Calu3 (cell line): ENCODE results near the gene MSL1. TPM values are rescaled to one million over a fixed set of nuclear protein-coding genes. Genes with fewer than 3 reads are reported as not detected.

ENCODE experiments used
- BruUV-seq: library from RNA; stranded (reverse); fragments of 400-500 nt; replicated peaks from 2 replicates; lab custom pipeline; 2021; lab: Mats Ljungman, UMichigan
- CTCF ChIA-PET: fragments of 300-600 bp; sonication (Branson Sonifier 250); formaldehyde crosslinking; loops from one replicate; lab custom pipeline; 2022; ENCODE audit warnings: antibody characterized with exemption; lab: Charles Lee
- DNase-seq: peaks from one replicate; pipeline ENCODE4 v3.0.0; 2022
- H3K27ac Mint-ChIP-seq: one replicate; pipeline ENCODE4 v1.8.0; 2022; ENCODE audit warnings: mixed read lengths; ENCODE audit not compliant: unreplicated experiment
- H3K27me3 Mint-ChIP-seq: one replicate; pipeline ENCODE4 v1.8.0; 2022; ENCODE audit warnings: mixed read lengths; ENCODE audit not compliant: unreplicated experiment
- H3K36me3 Mint-ChIP-seq: one replicate; pipeline ENCODE4 v1.8.0; 2022; ENCODE audit warnings: mild to moderate bottlenecking, moderate library complexity, mixed read lengths; ENCODE audit not compliant: insufficient read depth, unreplicated experiment
- H3K4me1 Mint-ChIP-seq: one replicate; pipeline ENCODE4 v1.8.0; 2022; ENCODE audit warnings: mild to moderate bottlenecking, low read depth, mixed read lengths; ENCODE audit not compliant: unreplicated experiment
- H3K4me3 Mint-ChIP-seq: one replicate; pipeline ENCODE4 v1.8.0; 2022; ENCODE audit warnings: mild to moderate bottlenecking, low read depth, moderate library complexity, mixed read lengths; ENCODE audit not compliant: unreplicated experiment
- H3K9me3 Mint-ChIP-seq: one replicate; pipeline ENCODE4 v1.8.0; 2022; ENCODE audit warnings: low read depth, mixed read lengths; ENCODE audit not compliant: unreplicated experiment
- CTCF ChIP-seq: fragments of 200-600 bp; IDR thresholded peaks from one replicate; pipeline ENCODE4 v1.8.0; 2022; ENCODE audit warnings: antibody characterized with exemption; ENCODE audit not compliant: unreplicated experiment
- intact Hi-C: fragments of 100-400 bp; cut with micrococcal nuclease; formaldehyde crosslinking; loops from one replicate; pipeline ENCODE4 v1.10.0; 2022; ENCODE audit not compliant: unreplicated experiment
- total RNA-seq: library from RNA; stranded (reverse); gene quantifications from 2 replicates; pipeline ENCODE4 v1.2.3, GENCODE V29; 2022

MSL1 gene
- total RNA-seq, 1 experiment from 2014 or later, result 505 TPM

DNA sequence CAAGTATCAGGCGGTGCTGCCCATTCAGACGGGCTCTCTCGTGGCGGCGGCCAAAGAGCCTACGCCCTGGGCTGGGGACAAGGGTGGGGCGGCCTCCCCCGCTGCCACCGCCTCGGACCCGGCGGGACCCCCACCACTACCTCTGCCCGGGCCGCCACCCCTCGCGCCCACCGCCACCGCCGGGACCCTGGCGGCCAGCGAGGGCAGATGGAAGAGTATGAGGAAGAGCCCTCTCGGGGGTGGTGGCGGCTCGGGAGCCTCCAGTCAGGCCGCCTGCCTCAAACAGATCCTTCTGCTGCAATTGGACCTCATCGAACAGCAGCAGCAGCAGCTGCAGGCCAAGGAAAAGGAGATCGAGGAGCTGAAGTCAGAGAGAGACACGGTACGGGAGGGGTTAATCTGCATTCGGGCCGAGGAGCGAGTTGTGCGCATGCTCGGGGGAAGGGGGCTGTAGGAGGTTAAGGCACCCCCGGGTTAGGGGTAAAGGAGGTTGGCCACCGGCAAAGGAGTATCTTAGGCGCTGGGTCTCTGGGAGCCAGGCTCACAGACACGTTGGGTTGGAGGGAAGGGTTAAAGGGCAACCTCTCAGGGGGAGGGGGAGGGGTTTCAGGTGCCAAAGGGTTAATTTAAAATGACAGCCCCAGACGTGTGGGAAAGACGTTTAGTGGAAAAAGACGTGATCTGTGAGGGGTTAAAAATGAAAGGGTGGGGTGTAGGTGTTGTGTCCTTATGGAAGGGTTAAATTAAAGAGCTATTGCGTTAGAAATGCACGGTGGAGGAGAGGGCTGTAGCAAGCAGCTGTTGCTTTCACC, 1.4 kb downstream of the MSL1 start:
- Mint-ChIP-seq H3K36me3 (peaks cover 86% of the 10 kb centered on the region), H3K4me3 (peak overlapping the region; percentile 86), H3K27ac (peak overlapping the region; percentile 81), H3K9me3 (no peaks in the 10 kb centered on the region), H3K27me3 (no peaks in the 10 kb centered on the region), H3K4me1 (peaks cover 42% of the 10 kb centered on the region)
- DNase-seq, result peak; percentile 98
- intact Hi-C loops, result loop anchor here (1.0 kb wide), 2 partner anchors 16 to 69 kb away; partner anchors contain the start of gene MED24
- CTCF ChIA-PET, result interaction anchor here (0.6 to 9.7 kb wide), 63 partner anchors 10 to 583 kb away, joined by 3 to 386 read pairs (median 6); partner anchors contain the start of genes CASC3, CSF3, ERBB2 and MED24
- no TSS peak for BruUV-seq
- no peak for TF ChIP-seq CTCF

- intact Hi-C loops, result loop anchor here (1.0 to 2.0 kb wide), 3 partner anchors 16 to 69 kb away; partner anchors contain the start of gene MED24
- BruUV-seq, result TSS peak; percentile 61
Measured at GRCh38 chr17:40123811-40124114, 2.0 kb downstream of the MSL1 start.

GRCh38 chr17:40124279-40125141, 2.7 kb downstream of the MSL1 start:
- Mint-ChIP-seq H3K27ac (peak overlapping the region; percentile 81), H3K4me1 (peaks cover 38% of the 10 kb centered on the region), H3K4me3 (peak overlapping the region; percentile 86), H3K9me3 (no peaks in the 10 kb centered on the region), H3K36me3 (peaks cover 92% of the 10 kb centered on the region), H3K27me3 (no peaks in the 10 kb centered on the region)
- BruUV-seq, result no TSS peak
- TF ChIP-seq CTCF, result no peak
- CTCF ChIA-PET, result interaction anchor here (0.5 to 9.7 kb wide), 60 partner anchors 9 to 1271 kb away, joined by 3 to 386 read pairs (median 6); partner anchors contain the start of genes CASC3, CSF3, ERBB2 and MED24
- DNase-seq, result peak; percentile 61
- intact Hi-C loops, result loop anchor here (2.0 kb wide), 1 partner anchor 44 kb away; no protein-coding TSS in a partner anchor

More at GRCh38 chr17:40123811-40124114, 2.0 kb downstream of the MSL1 start:
- Mint-ChIP-seq H3K36me3 (peaks cover 85% of the 10 kb centered on the region), H3K4me1 (peaks cover 38% of the 10 kb centered on the region), H3K27me3 (no peaks in the 10 kb centered on the region), H3K27ac (peak overlapping the region; percentile 81), H3K4me3 (peak overlapping the region; percentile 86), H3K9me3 (no peaks in the 10 kb centered on the region)
- no peak for DNase-seq
- CTCF ChIA-PET, result interaction anchor here (0.6 to 9.7 kb wide), 54 partner anchors 10 to 582 kb away, joined by 3 to 386 read pairs (median 6); partner anchors contain the start of genes CASC3, CSF3, ERBB2 and MED24
- TF ChIP-seq CTCF, result no peak

DNA sequence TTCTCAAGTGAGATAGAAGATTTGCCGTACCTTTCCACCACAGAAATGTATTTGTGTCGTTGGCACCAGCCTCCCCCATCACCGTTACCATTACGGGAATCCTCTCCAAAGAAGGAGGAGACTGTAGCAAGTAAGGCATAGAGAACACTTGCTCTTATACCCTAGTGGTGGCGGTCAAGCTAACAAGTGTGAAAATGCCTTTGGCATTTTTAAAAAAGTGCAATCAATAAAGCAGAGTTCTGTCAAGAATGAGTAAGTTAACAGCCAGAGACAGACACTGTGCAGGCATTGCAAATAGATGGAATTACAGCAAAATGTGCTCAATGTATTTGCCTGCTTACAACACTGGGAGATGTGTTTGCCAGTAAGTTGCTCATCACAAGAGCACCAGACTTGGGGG, 7.7 kb downstream of the MSL1 start:
- Mint-ChIP-seq H3K4me3 (no peak overlapping the region), H3K9me3 (no peaks in the 10 kb centered on the region), H3K27ac (peak overlapping the region; percentile 2), H3K36me3 (peaks cover 92% of the 10 kb centered on the region), H3K4me1 (peaks cover 34% of the 10 kb centered on the region), H3K27me3 (no peaks in the 10 kb centered on the region)
- no TSS peak for BruUV-seq
- CTCF ChIA-PET, result interaction anchor here (0.7 to 7.2 kb wide), 5 partner anchors 10 to 54 kb away, joined by 3 to 82 read pairs (median 6); partner anchors contain the start of gene CASC3
- DNase-seq, result peak; percentile 61
- intact Hi-C loops, result no loop called here
- TF ChIP-seq CTCF, result no peak
